H9 (cell line): ENCODE data around the gene STK38L. TPM values are rescaled to one million over a fixed set of nuclear protein-coding genes. Genes with fewer than 3 reads are reported as not detected.

Experiments
- DNase-seq: peaks from one replicate; pipeline ENCODE4 v3.0.0-alpha.2; 2017
- H2AFZ ChIP-seq: one replicate; pipeline ENCODE4 v1.6.1; 2013; ENCODE audit warnings: mild to moderate bottlenecking, low read length, control low read depth, moderate library complexity
- H2AK5ac ChIP-seq: 2 replicates; pipeline ENCODE4 v1.6.1; 2013; ENCODE audit warnings: low read length, control low read depth, mixed read lengths; ENCODE audit not compliant: insufficient read length
- H2BK120ac ChIP-seq: one replicate; pipeline ENCODE4 v1.6.1; 2013; ENCODE audit warnings: low read depth, mild to moderate bottlenecking, low read length, control low read depth, inconsistent platforms; ENCODE audit not compliant: poor library complexity, severe bottlenecking
- H2BK12ac ChIP-seq: 2 replicates; pipeline ENCODE4 v1.6.1; 2013; ENCODE audit warnings: low read length, control low read depth, mixed read lengths, low read depth; ENCODE audit not compliant: insufficient read length
- H2BK15ac ChIP-seq: 2 replicates; pipeline ENCODE4 v1.6.1; 2013; ENCODE audit warnings: low read depth, low read length, control low read depth
- H2BK20ac ChIP-seq: one replicate; pipeline ENCODE4 v1.6.1; 2013; ENCODE audit warnings: low read depth, mild to moderate bottlenecking, low read length, control low read depth, inconsistent platforms; ENCODE audit not compliant: poor library complexity, severe bottlenecking
- H2BK5ac ChIP-seq: 2 replicates; pipeline ENCODE4 v1.6.1; 2013; ENCODE audit warnings: low read length, control low read depth, mixed read lengths; ENCODE audit not compliant: insufficient read length
- H3K14ac ChIP-seq: 2 replicates; pipeline ENCODE4 v1.6.1; 2013; ENCODE audit warnings: low read length, control low read depth; ENCODE audit not compliant: insufficient read depth
- H3K18ac ChIP-seq: 2 replicates; pipeline ENCODE4 v1.6.1; 2013; ENCODE audit warnings: low read depth, mild to moderate bottlenecking, mixed read lengths, low read length, control low read depth; ENCODE audit not compliant: insufficient read length
- H3K23ac ChIP-seq: 2 replicates; pipeline ENCODE4 v1.6.1; 2013; ENCODE audit warnings: low read length, control low read depth, mixed read lengths, low read depth; ENCODE audit not compliant: insufficient read length
- H3K23me2 ChIP-seq: 2 replicates; pipeline ENCODE4 v1.6.1; 2013; ENCODE audit warnings: low read depth, mild to moderate bottlenecking, mixed read lengths, low read length, control low read depth; ENCODE audit not compliant: insufficient read length, poor library complexity, severe bottlenecking
- H3K27ac ChIP-seq: 2 replicates; pipeline ENCODE4 v1.5.1; 2013; ENCODE audit warnings: low read length, control low read depth, mixed read lengths, low read depth; ENCODE audit not compliant: insufficient read length
- H3K27me3 ChIP-seq: 2 replicates; pipeline ENCODE4 v1.6.1; 2013; ENCODE audit warnings: low read length, control low read depth, inconsistent platforms; ENCODE audit not compliant: insufficient read depth
- H3K4ac ChIP-seq: 2 replicates; pipeline ENCODE4 v1.6.1; 2013; ENCODE audit warnings: low read depth, mild to moderate bottlenecking, control low read depth, inconsistent platforms, low read length, moderate library complexity
- H3K4me1 ChIP-seq: 2 replicates; pipeline ENCODE4 v1.6.1; 2013; ENCODE audit warnings: low read length, control low read depth, inconsistent platforms; ENCODE audit not compliant: insufficient read depth
- H3K4me2 ChIP-seq: 2 replicates; pipeline ENCODE4 v1.6.1; 2013; ENCODE audit warnings: low read length, control low read depth, mixed read lengths; ENCODE audit not compliant: insufficient read length, insufficient read depth
- H3K56ac ChIP-seq: 2 replicates; pipeline ENCODE4 v1.6.1; 2013; ENCODE audit warnings: low read depth, mild to moderate bottlenecking, mixed read lengths, low read length, control low read depth; ENCODE audit not compliant: insufficient read length
- H3K79me1 ChIP-seq: 2 replicates; pipeline ENCODE4 v1.6.1; 2013; ENCODE audit warnings: low read depth, mild to moderate bottlenecking, moderate library complexity, low read length, control low read depth, inconsistent platforms; ENCODE audit not compliant: insufficient read depth, poor library complexity, severe bottlenecking
- H3K79me2 ChIP-seq: 2 replicates; pipeline ENCODE4 v1.6.1; 2013; ENCODE audit warnings: low read length, control low read depth, inconsistent platforms; ENCODE audit not compliant: insufficient read depth
- H3K9ac ChIP-seq: 2 replicates; pipeline ENCODE4 v1.6.1; 2013; ENCODE audit warnings: low read length, control low read depth, mixed read lengths; ENCODE audit not compliant: insufficient read length; ENCODE audit errors: extremely low read depth
- H3K9me3 ChIP-seq: one replicate; pipeline ENCODE4 v1.6.1; 2013; ENCODE audit warnings: low read depth, low read length, inconsistent platforms; ENCODE audit not compliant: control insufficient read depth
- H3T11ph ChIP-seq: one replicate; pipeline ENCODE4 v1.6.1; 2013; ENCODE audit warnings: mild to moderate bottlenecking, low read length, control low read depth, inconsistent platforms
- H4K20me1 ChIP-seq: one replicate; pipeline ENCODE4 v1.6.1; 2013; ENCODE audit not compliant: control insufficient read depth, insufficient read length, insufficient read depth
- H4K5ac ChIP-seq: 2 replicates; pipeline ENCODE4 v1.6.1; 2013; ENCODE audit warnings: low read depth, mild to moderate bottlenecking, mixed read lengths, low read length, control low read depth; ENCODE audit not compliant: insufficient read length
- H4K8ac ChIP-seq: replicated peaks from 2 replicates; pipeline ENCODE4 v1.6.1; 2013; ENCODE audit warnings: low read length, control low read depth, mixed read lengths, low read depth; ENCODE audit not compliant: insufficient read length
- H4K91ac ChIP-seq: 2 replicates; pipeline ENCODE4 v1.6.1; 2013; ENCODE audit warnings: low read depth, mild to moderate bottlenecking, moderate library complexity, mixed read lengths, low read length, control low read depth; ENCODE audit not compliant: insufficient read length
- H3K27ac Mint-ChIP-seq, 3 experiments: 2 replicates in 2 of 3; 3 replicates in 1 of 3; pipeline ENCODE4 v1.8.0; 2020 to 2021; ENCODE audit warnings: mixed read lengths in 3 of 3, mild to moderate bottlenecking in 1 of 3, moderate library complexity in 1 of 3
- H3K27me3 Mint-ChIP-seq: 2 replicates; pipeline ENCODE4 v1.8.0; 2021; ENCODE audit warnings: low read depth, mild to moderate bottlenecking, moderate library complexity, mixed read lengths
- H3K36me3 Mint-ChIP-seq, 3 experiments: 2 replicates in 2 of 3; 3 replicates in 1 of 3; pipeline ENCODE4 v1.8.0; 2020 to 2021; ENCODE audit warnings: low read depth in 3 of 3, mixed read lengths in 3 of 3; ENCODE audit not compliant: insufficient read depth in 1 of 3
- H3K4me1 Mint-ChIP-seq, 2 experiments: 2 replicates each; pipeline ENCODE4 v1.8.0; 2020; ENCODE audit warnings: mixed read lengths in 2 of 2
- H3K4me3 Mint-ChIP-seq, 2 experiments: 2 replicates in 1 of 2; 3 replicates in 1 of 2; pipeline ENCODE4 v1.8.0; 2020 to 2021; ENCODE audit warnings: mild to moderate bottlenecking in 2 of 2, mixed read lengths in 2 of 2, moderate library complexity in 1 of 2
- H3K9me3 Mint-ChIP-seq, 2 experiments: 2 replicates in 1 of 2; 3 replicates in 1 of 2; pipeline ENCODE4 v1.8.0; 2020; ENCODE audit warnings: mild to moderate bottlenecking in 2 of 2, mixed read lengths in 2 of 2, moderate library complexity in 1 of 2
- CTCF ChIP-seq: fragments of 200-600 bp; sonication (generic); conservative IDR thresholded peaks from 3 replicates; pipeline ENCODE4 v1.8.0; 2021; ENCODE audit warnings: antibody characterized with exemption, mild to moderate bottlenecking
- WGBS: extraction: QIAGEN DNeasy Blood & Tissue Kit; methylation state at CpG from one replicate; pipeline ENCODE4 v1.1.7; 2013; ENCODE audit warnings: missing lambda C conversion rate, low lambda C conversion rate, mixed read lengths; ENCODE audit not compliant: insufficient read length; ENCODE audit errors: extremely low coverage; 5-methylcytosine and 5-hydroxymethylcytosine counted together
- total RNA-seq: library from RNA; stranded (reverse); gene quantifications from 2 replicates; pipeline ENCODE4 v1.2.1, GENCODE V29; 2021

Gene STK38L
- total RNA-seq, 1 experiment from 2014 or later, result 44.9 TPM

GRCh38 chr12:27280412-27280811, 36.3 kb downstream of the STK38L start:
- Histone ChIP-seq H3K9ac (no peak overlapping the region), H4K8ac (no peak overlapping the region), H3K18ac (no peak overlapping the region), H3K79me2 (peaks cover 2% of the 10 kb centered on the region; the same call in 1 of the 2 replicates), H3K79me1 (no peaks in the 10 kb centered on the region), H2BK5ac (no peak overlapping the region), H2BK20ac (no peak overlapping the region), H4K5ac (no peak overlapping the region), H4K91ac (no peak overlapping the region), H3K27me3 (no peaks in the 10 kb centered on the region), H2BK12ac (no peak overlapping the region), H2BK15ac (no peak overlapping the region), H2AK5ac (no peak overlapping the region), H3K23me2 (no peaks in the 10 kb centered on the region), H3T11ph (no peak overlapping the region), H3K4me2 (no peak overlapping the region), H3K14ac (no peak overlapping the region), H3K56ac (no peak overlapping the region), H3K4ac (no peak overlapping the region), H3K23ac (no peak overlapping the region), H3K27ac (no peak overlapping the region), H4K20me1 (no peaks in the 10 kb centered on the region), H2AFZ (no peak overlapping the region), H3K9me3 (no peaks in the 10 kb centered on the region), H3K4me1 (peaks cover 4% of the 10 kb centered on the region), H2BK120ac (no peak overlapping the region)
- TF ChIP-seq CTCF, result no peak
- peaks cover 32 to 35% of the 10 kb centered on the region in 2 experiments for H3K4me1 Mint-ChIP-seq
- 100% methylated on average over 1 of the region's 5 CpGs for WGBS
- no peak overlapping the region; a peak in 1 of 7 replicates for H3K27ac Mint-ChIP-seq
- no peak overlapping the region for H3K4me3 Mint-ChIP-seq
- DNase-seq, result no peak
- no peaks in the 10 kb centered on the region for H3K9me3 Mint-ChIP-seq
- no peaks in the 10 kb centered on the region for H3K36me3 Mint-ChIP-seq
- no peaks in the 10 kb centered on the region for H3K27me3 Mint-ChIP-seq
